NB4 (cell line): ENCODE results near the gene ATF7IP2.

ENCODE experiments used
- CTCF ChIP-seq: IDR thresholded peaks from one replicate; pipeline ENCODE4 v1.5.1; 2012; ENCODE audit warnings: low read depth, low read length
- POLR2A ChIP-seq: IDR thresholded peaks from 2 replicates; pipeline ENCODE4 v1.6.1; 2011; ENCODE audit warnings: mild to moderate bottlenecking; ENCODE audit not compliant: insufficient read length; ENCODE audit errors: extremely low read depth

GRCh38 chr16:10501016-10501607, 115.3 kb downstream of the ATF7IP2 start:
- TF ChIP-seq POLR2A, result no peak
- TF ChIP-seq CTCF, result no peak
